HG02970 (cell line): Measurements from ENCODE around the gene MSANTD2.
"Not testable (repeated sequence)": the region's sequence is repeated elsewhere in the genome, so short reads cannot be mapped to it uniquely, and the experiment has no call there.

Experiments used
- ATAC-seq: cut with Tn5 transposase; IDR thresholded peaks from one replicate; pipeline ENCODE4 v1.9.1; 2021; ENCODE audit warnings: mild to moderate bottlenecking, moderate library complexity, moderate number of reproducible peaks; ENCODE audit not compliant: unreplicated experiment, low FRiP score

The MSANTD2 gene

GRCh38 chr11:124778281-124778680 lies 21.9 kb downstream of the MSANTD2 start:
- ATAC-seq, result no peak

DNA sequence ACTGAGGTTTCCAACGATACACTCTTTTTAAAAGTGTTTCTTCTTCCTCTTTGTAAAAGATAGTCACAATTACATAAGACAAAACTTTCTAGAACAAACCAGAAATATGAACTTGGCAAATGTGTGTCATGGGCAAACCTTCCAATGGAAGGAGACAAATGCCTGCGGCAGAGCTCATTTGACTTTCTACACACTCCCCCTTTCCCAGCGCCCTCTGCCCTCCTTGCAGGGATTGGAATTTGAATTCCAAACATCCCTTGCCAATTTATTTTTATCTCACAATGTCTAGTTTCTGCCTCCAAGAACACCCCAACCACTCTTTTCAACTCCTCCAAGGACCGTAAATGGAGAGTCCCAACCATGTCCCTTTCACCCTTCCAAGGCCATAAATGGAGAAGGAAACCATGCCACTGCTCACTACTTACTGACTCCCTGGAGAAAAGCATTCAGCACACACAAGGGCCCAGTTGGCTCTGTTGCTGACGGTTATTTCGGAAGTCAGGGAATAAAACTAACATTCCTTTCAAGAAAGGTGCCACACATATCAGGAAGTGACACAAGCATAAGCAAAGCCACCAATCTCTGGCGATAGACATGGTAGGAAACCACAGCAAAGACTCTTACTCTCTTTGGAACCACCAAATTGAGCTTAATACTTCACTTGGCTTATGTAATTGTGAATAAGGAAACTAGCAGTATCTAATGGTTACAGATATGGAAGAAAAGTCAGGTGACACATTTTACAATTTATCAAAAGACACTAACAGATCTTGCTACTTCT lies 23.2 kb downstream of the MSANTD2 start:
- ATAC-seq, result no peak

DNA sequence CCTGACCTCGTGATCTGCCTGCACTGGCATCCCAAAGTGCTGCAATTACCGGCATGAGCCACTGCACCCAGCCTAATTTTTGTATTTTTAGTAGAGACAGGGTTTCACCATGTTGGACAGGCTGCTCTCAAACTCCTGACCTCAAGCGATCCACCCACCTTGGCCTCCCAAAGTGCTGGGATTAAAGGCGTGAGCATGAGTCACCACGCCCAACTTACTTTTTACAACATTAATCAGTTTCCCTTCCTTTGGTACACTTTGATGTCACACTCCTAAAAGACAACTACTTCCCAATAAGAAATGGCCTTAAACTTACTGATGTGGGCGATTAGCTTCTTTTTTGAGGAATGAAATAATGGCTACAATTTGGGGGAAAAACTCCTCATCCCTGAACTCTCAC lies 29.2 kb downstream of the MSANTD2 start:
- ATAC-seq, result not testable (repeated sequence)

GRCh38 chr11:124769806-124770774 lies 30.1 kb downstream of the MSANTD2 start:
- ATAC-seq, result no peak

- ATAC-seq, result no peak
Observed at GRCh38 chr11:124768914-124769313, 31.3 kb downstream of the MSANTD2 start.

GRCh38 chr11:124766156-124766555 lies 34.0 kb downstream of the MSANTD2 start:
- ATAC-seq, result no peak

DNA sequence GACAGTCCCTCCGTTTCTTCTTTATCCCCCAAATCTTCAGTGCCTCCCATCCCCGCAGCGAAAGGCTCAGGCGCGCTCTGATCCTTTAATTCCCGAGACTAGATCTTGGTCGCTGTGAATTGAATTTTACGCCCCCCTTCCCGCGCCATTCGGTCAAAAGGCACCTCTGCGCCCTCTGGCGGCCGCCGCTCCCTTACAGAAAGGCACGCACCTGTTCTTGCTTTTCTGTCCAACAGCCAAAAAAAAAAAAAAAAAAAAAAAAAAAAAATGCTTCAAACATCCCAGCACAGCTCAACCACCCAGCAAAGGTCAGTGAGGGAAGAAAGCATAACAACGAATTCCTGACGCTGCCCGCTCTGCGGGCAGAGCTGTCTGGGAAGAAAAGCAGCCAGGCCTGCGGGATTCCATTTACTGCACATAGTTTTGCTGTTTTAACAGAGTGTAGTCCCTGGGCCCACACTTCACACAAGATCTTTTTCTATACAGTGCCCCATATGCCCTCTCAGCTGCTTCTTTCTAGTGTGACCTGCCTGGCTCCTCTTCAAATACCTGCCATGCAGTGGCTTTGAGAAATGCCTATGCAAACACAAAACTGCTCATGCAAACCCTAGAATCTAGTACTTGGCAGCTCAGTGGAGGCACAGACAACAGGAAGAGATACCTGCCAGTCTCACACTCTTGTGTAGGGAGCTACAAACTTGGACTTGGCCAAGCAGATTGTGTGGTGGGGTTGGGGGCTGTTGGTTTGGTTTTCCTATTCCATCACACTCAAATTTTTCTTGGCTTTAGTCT lies 36.9 kb downstream of the MSANTD2 start:
- ATAC-seq, result peak; percentile 21

- ATAC-seq, result peak; percentile 21
Observed at GRCh38 chr11:124762624-124763155, 37.5 kb downstream of the MSANTD2 start.

DNA sequence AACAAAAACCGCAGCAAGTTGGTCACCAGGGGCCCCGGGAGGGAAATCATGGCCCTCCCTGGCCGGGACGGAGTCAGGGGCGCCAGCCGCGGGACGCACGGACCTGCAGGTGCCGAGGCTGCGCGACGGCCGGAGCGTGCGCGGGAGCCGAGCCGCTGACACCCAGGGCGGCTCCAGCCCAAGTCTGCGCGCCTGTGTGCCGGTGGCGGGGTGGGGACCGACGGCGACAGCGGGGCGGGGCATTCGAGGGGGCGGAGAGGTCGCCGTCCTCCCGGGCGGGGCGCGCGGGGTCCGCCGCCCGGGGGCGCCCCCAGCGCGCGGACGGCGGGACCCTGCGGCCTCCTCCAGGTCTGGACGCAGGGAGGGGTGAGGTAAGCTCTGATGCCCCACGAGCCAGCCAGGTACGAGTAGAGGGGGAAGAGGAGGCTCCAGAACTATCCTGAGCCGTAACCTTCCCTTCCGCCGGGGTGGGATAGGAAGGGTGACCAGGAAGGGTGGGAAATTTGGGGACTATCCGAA lies 38.0 kb downstream of the MSANTD2 start, which contains the start of gene ESAM:
TSS of gene ESAM (minus strand) at position 186 of the 519 bp plus-strand sequence. CDS start at position 50, 136 bp downstream.
- peak; percentile 61 for ATAC-seq

DNA sequence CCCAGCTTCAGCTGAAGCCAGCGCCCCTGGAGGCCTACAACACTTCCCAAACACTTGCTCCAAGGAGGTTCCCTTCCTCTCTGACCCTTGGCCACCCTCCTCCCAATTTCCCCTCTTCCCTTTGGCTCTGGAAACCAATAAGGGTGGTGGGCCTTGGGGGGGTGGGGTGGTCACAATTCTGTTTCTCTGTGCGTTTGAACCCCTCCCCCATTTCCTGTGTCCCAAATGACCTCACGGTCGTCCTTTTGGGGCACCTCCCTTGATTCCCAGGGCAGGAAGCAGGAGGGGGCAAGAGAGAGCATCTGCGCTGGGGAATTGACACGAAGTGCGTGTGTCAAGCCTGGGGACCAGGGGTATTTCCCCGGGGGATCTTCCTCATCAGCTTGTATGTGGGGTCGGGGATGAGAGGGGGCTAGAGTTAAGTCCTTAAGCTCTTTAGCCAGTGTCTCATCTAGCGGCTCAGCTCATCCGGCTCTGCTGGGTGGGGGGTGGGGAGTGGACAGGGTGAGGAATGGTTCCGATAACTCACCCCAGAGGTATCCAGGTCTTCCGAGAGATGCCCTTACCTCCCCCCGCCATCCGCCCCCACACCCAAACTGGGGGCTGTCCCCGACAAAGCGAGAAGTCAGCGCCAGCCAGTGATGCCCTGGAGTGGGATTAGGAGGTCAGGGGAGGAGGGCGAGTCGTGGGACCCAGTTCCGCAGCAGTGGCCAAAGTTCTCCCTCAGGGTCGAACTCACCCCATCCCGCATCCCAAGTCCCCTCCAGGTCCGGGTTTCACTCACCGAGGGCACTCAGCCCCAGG lies 38.7 kb downstream of the MSANTD2 start:
- ATAC-seq, result no peak

GRCh38 chr11:124760806-124761205 lies 39.4 kb downstream of the MSANTD2 start:
- ATAC-seq, result no peak

GRCh38 chr11:124760205-124760652 lies 40.0 kb downstream of the MSANTD2 start:
- ATAC-seq, result no peak

GRCh38 chr11:124759266-124760204 lies 40.7 kb downstream of the MSANTD2 start:
- no peak for ATAC-seq

GRCh38 chr11:124758355-124759265 lies 41.6 kb downstream of the MSANTD2 start:
- ATAC-seq, result peak; percentile 44

DNA sequence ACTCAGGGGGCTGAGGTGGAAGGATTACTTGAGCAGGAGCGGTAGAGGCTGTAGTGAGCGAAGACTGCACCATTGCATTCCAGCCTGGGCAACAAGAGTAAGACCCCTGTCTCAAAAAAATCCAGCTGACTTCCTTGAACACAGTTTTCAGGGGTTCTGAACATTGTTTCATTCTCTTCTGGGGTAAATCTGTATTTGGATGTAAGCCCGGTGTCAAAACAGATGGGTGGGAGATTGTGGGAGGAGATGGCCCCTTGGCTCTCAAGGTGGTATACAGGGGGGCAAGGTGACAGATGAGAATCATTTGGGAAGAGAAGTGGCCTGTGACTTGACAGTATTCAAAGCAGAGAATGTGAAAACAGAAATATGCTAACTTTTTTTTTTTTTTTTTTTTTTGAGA lies 42.9 kb downstream of the MSANTD2 start:
- no peak for ATAC-seq

- no peak for ATAC-seq
Observed at GRCh38 chr11:124756753-124757227, 43.4 kb downstream of the MSANTD2 start.
